ENCODE results near the gene HSBP1.

HSBP1 gene

GRCh38 chr16:83804366-83804765, 3.4 kb upstream of the HSBP1 start:
- DNase-seq, result no peak

DNA sequence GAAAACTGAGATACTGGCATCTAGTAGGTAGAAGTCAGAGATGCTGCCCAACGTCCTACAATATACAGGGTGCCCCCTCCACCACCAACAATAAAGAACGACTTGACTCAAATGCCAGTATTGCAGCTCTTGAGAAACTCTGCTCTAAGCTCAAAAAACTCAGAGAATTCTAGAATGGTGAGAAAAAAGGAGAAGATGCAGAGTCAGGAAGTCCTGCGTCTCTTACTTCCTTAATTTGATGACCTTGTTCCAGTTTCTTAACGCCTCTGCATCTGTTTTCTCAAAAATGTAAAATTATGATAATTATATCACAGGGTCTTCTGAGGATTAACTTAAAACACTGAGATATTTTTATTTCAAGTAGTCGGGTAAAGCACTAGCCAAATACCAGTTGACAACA, 1.7 kb upstream of the HSBP1 start:
- DNase-seq, result no peak

DNA sequence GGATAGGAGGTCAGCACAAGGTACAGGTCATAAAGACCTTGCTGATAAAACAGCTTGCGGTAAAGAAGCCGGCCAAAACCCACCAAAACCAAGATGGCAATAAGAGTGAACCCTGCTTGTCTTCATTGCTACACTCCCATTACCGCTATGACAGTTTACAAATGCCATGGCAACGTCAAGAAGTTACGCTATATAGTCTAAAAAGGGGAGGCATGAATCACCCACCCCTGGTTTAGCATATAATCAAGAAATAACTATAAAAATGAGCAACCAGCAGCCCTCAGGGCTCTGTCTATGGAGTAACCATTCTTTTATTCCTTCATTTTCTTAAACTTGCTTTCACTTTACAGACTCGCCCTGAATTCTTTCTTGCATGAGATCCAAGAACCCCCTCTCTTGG, 1.0 kb upstream of the HSBP1 start:
- DNase-seq, result no peak

DNA sequence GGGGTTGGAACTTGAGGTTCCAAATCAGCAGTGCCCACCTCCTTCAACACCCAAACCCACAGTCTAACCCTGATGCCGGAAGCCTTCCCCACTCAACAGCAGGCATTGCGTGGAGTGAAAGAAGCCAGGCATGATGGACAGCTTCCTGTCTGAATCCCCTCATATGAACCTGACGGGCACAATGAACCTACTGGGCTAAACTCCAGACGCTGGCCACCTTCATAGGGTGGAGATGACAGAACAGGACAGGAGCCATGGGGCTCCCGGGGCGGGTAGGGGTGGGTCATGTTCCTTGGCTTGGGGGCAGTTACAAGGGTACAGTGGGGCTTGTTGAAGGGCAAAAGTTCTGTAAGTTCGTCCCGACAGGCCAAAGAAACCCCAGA, 460 bp upstream of the HSBP1 start:
- DNase-seq, result no peak

DNA sequence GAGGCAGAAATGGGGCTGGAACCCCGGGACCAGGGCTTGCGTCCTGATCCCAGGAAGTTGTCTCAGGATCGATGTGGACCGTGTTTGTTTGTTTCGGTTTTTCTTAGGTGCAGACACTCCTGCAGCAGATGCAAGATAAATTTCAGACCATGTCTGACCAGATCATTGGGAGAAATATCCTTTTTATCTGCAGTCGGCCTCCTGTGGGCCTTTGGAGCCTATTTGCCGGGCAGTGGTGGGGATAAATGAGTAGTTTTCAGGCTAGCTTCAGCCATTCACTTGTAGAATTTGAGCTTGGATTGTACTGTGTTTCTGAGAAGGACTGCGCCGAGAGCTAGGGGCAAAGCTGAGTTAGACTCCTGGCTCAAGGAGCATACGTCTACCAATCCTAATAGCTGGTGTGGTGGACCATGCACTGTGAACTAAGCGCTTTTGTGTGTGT, 816 bp downstream of the HSBP1 start:
- no peak for DNase-seq

DNA sequence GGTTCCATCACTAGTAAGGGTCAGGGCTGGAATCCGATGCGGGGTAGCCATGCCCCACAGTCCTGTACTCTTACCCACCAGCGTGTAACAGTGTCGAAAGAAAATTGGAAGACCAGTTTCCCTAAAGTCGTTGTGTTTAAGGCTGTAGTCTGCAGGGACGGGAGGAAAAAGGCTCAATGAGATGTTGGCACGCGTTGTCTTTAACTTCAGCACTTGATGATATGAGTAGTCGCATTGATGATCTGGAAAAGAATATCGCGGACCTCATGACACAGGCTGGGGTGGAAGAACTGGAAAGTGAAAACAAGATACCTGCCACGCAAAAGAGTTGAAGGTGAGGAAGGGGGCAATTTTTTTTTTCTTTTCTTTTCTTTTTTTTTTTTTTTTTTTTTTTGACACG, 1.3 kb downstream of the HSBP1 start:
- no peak for DNase-seq

GRCh38 chr16:83810901-83811300, 3.1 kb downstream of the HSBP1 start:
- no peak for DNase-seq

- DNase-seq, result no peak
Measured at GRCh38 chr16:83813823-83814658, 6.3 kb downstream of the HSBP1 start.

- DNase-seq, result no peak
Measured at GRCh38 chr16:83814659-83814985, 6.8 kb downstream of the HSBP1 start.

DNA sequence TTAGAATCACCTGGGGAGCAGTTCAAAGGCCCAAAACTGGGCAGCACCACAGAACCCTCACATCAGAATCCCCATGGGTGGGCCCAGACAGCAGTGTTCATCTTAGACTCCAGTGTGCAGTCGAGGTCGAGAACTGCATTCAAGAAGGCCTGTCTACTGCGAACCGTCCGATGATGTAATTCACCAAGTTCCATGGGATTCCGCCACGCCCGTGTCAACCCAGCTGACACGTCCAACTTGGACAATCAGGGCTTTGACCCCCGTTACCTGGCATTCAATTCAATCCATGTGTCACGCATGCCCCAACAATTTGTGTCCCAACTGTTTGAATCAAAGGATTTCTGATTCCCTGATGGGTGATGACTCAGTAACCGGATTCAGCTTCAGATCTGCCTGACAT, 9.2 kb downstream of the HSBP1 start:
- no peak for DNase-seq

DNA sequence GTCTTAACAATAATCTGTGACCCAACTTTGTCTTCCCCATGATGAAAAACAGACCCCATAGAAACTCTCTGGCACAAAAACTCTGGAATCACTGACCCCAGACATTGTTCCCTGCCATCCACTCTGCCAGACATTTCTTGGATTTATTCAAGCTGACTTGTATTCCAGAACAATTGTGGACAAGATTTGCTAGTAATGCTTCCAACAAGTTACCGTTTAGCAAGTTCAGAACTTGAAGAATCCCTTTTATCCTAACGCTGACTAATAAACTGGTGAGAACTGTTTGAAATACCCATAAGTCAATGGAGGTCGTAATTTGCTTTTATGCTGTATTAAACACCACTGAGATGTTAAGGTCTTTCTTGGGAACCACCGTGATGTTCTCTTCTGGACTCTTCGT, 10.5 kb downstream of the HSBP1 start:
- no peak for DNase-seq

GRCh38 chr16:83819361-83819760, 11.6 kb downstream of the HSBP1 start:
- no peak for DNase-seq

- DNase-seq, result peak; percentile 76
Measured at GRCh38 chr16:83826146-83826913, 18.6 kb downstream of the HSBP1 start.

DNA sequence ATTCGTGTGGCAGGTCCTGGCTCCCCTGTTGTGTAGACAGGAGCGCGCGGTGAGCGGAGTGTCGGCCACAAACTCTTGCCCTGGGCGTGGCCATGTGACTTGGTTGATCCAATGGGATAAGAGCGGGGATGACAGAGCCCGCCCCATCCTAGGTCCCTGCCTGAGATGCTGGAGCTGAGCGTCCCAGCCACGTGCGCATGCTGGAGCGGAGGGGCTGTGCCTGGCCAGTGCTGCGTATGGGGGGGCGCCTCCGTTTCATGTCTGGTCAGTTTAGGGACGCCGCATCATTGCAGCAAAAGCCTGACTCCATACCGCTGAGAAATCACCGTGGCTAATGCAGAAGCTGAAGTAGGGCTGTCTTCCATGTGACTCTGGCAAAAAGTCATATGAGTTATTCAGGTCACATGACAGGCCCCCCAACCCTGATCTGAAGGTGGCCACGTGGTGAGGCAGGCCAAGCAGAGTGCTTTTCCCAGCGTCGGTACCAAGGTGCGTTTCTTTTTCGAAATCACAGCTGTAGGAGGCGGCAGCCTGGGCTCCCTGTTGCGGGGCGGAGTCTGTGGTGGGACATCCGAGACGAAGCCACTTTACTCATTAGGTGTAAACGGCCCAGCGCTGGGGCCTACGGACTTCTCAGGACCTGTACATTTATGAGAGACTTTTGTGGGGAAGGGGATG, 22.5 kb downstream of the HSBP1 start:
- DNase-seq, result no peak

DNA sequence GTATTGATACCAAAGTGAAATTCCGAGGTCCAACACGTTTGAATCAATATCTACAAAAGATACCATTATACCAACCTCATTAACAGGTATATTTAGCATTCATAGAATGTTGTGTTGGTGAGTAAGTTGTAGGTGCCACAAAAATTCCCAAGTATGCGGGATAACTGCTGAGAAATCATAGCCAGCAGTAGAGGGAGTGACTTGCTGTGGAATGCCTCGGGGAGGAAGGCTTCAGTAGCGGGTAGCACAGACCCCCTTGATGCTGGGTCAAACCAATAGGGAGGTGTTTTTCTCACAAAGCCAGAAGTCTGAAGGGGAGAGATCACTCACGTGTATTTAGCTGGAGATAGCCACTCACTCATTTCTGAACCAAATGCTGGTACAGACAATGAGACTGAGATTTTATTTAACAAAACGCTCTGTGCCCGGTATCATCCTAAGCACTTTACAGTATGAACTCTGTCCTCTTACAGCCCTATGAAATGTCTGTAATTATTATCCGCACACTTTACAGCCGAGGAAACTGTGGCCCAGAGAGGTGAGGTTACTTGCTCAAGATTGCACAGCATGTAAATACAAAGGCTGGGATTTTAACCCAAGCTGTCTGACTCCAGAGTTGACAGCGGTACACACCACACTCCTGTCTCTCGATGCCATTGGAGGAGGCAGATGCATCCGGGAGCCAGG, 23.1 kb downstream of the HSBP1 start:
- no peak for DNase-seq

- DNase-seq, result no peak
Measured at GRCh38 chr16:83831456-83831987, 23.7 kb downstream of the HSBP1 start.

DNA sequence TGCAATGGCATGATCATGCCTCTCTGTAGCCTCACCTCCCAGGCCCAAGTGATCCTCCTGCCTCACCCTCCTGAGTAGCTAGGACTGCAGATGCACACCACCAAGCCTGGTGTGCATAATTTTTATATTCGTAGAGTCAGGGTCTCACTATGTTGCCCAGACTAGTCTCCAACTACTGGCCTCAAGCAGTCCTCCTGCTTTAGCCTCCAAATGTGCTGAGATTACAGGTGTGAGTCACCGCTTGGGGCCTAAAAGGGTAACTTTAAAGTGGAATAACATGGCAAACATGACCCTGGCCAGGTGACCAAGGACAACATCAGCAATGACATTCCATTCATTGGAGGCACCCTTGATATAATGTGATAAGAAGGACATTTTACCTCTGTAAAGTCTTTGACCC, 26.1 kb downstream of the HSBP1 start:
- DNase-seq, result no peak

DNA sequence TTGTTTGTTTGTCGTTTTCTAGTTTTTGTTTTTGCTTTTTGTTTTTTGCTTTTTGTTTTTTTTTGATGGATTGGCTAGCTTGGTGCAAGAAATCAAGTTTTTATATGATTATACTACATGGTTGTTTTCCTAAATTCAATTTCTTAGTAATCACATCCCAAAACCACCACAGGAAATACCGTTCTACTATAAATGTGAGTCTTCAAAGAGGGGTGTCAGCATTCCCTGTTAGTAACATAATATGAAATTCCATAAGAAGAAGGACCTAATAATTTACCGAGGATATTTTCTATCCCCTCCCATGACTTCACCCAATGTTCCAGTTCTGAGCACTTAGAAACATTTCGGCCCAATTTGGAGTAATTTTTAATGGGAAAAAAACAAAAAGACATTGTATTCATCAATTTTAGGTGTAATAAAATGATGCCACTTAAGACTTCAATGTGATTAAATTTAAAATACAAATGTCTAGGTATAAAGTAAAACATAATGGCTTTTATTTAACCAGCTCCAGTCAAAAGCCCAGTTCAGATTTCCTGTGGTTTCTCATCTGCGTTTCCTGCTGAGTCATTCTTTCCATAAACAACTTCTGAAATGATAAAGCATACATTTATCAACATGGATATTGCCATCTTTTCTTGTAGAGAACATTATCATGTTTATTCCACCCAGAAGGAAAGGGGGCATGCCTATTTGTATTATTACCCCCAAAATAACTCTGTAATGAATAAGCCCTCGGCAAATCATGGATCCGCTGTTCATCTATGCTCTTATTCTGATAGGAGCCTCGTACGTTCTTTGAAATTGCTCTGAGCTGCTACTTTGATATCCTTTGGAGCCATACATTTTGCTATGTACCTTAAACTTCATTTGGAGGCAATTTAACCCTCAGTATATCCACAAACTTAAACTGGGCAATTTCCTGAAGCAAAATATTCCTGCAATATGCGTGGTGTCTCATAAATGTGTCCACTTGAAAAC, 28.1 kb downstream of the HSBP1 start:
- DNase-seq, result peak; percentile 75

GRCh38 chr16:83837566-83837965, 29.8 kb downstream of the HSBP1 start:
- no peak for DNase-seq

DNA sequence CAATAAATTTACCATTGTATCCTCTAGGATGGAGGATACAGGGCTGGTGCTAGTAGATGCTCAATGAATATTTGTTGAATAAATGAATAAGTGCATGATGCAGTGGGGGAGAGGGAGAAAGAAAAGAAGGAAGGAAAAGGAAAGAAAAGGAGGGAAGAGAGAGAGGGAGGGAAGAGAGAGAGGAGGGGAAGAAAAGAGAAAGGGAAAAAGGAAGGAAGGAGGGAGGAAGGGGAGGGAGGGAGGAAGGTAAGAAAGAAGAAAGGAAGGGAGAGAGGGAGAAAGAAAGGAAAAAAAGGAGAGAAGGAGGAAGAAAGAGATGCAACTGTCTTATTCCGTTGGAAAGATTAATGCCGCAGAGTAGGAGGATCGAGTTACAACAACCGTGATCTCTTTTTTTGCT, 30.4 kb downstream of the HSBP1 start:
- DNase-seq, result no peak

GRCh38 chr16:83839561-83839960, 31.8 kb downstream of the HSBP1 start:
- DNase-seq, result no peak

All from activated CD4-positive, alpha-beta T cell treated with anti-CD3 and anti-CD28 coated beads, Interleukin-2, amount 50 U/mL, for 16 hours (primary cell).